PC-3 (cell line): ENCODE results near the gene SIVA1. TPM values are rescaled to one million over a fixed set of nuclear protein-coding genes. Genes with fewer than 3 reads are reported as not detected.

Source experiments
- ATAC-seq: fragments of 200-7000 bp; cut with Tn5 transposase; 2 replicates; pipeline ENCODE4 v1.9.1; 2020; ENCODE audit warnings: mild to moderate bottlenecking, moderate library complexity
- BruUV-seq: library from RNA; stranded (reverse); fragments of 400-500 nt; replicated peaks from 2 replicates; lab custom pipeline; 2021; lab: Mats Ljungman, UMichigan
- CTCF ChIA-PET: fragments of 300-600 bp; sonication (Branson Sonifier 250); formaldehyde crosslinking; loops from one replicate; lab custom pipeline; 2022; ENCODE audit warnings: antibody characterized with exemption; lab: Charles Lee
- POLR2A ChIA-PET: fragments of 300-600 bp; sonication (Branson Sonifier 250); formaldehyde crosslinking; loops from one replicate; lab custom pipeline; 2022; ENCODE audit warnings: antibody characterized with exemption; ENCODE audit not compliant: unreplicated experiment; lab: Charles Lee
- DNase-seq: peaks from one replicate; pipeline ENCODE4 v3.0.0-alpha.2; 2015
- H2AFZ ChIP-seq: fragments of 300-600 bp; sonication (generic); 2 replicates; pipeline ENCODE4 v1.6.0; 2016; ENCODE audit warnings: antibody characterized with exemption, low read length
- H3F3A ChIP-seq: fragments of 300-600 bp; sonication (generic); one replicate; pipeline ENCODE4 v1.6.0; 2017; ENCODE audit warnings: antibody characterized with exemption, low read length, control low read depth, mild to moderate bottlenecking; ENCODE audit not compliant: unreplicated experiment
- H3K27ac ChIP-seq: fragments of 300-600 bp; sonication (generic); 2 replicates; pipeline ENCODE4 v1.5.1; 2016; ENCODE audit warnings: mild to moderate bottlenecking, low read length
- H3K27me3 ChIP-seq: fragments of 300-600 bp; sonication (generic); 2 replicates; pipeline ENCODE4 v1.6.1; 2016; ENCODE audit warnings: low read length, mixed read lengths
- H3K36me3 ChIP-seq: fragments of 300-600 bp; sonication (generic); 2 replicates; pipeline ENCODE4 v1.6.1; 2016; ENCODE audit warnings: low read depth, mixed run types, low read length, mixed read lengths
- H3K4me1 ChIP-seq: fragments of 300-600 bp; sonication (generic); 2 replicates; pipeline ENCODE4 v1.5.1; 2016; ENCODE audit warnings: low read length; ENCODE audit not compliant: insufficient read depth
- H3K4me2 ChIP-seq: fragments of 300-600 bp; sonication (generic); 2 replicates; pipeline ENCODE4 v1.6.0; 2016; ENCODE audit warnings: low read length
- H3K4me3 ChIP-seq: fragments of 300-600 bp; sonication (generic); 2 replicates; pipeline ENCODE4 v1.5.1; 2016; ENCODE audit warnings: mild to moderate bottlenecking, low read length, mixed read lengths
- H3K79me2 ChIP-seq: fragments of 300-600 bp; sonication (generic); 2 replicates; pipeline ENCODE4 v1.6.1; 2017; ENCODE audit warnings: low read length, mixed read lengths
- H3K9ac ChIP-seq: fragments of 300-600 bp; sonication (generic); 2 replicates; pipeline ENCODE4 v1.6.0; 2016; ENCODE audit warnings: mild to moderate bottlenecking, low read length
- H3K9me2 ChIP-seq: fragments of 300-600 bp; sonication (generic); replicated peaks from 2 replicates; pipeline ENCODE4 v1.6.1; 2016; ENCODE audit warnings: mixed run types, low read length, mixed read lengths
- H3K9me3 ChIP-seq: fragments of 300-600 bp; sonication (generic); 2 replicates; pipeline ENCODE4 v1.6.1; 2016; ENCODE audit warnings: low read length, mixed read lengths
- H4K20me1 ChIP-seq: fragments of 300-600 bp; sonication (generic); 2 replicates; pipeline ENCODE4 v1.6.1; 2016; ENCODE audit warnings: low read length, mixed read lengths
- CTCF ChIP-seq: fragments of 300-600 bp; sonication (generic); conservative IDR thresholded peaks from 2 replicates; pipeline ENCODE4 v1.5.1; 2017; ENCODE audit warnings: antibody characterized with exemption, low read depth, mild to moderate bottlenecking, low read length
- EZH2 ChIP-seq: fragments of 300-600 bp; sonication (generic); IDR thresholded peaks from one replicate; pipeline ENCODE4 v1.6.1; 2017; ENCODE audit warnings: antibody characterized with exemption, mild to moderate bottlenecking, low read length; ENCODE audit not compliant: unreplicated experiment
- EZH2phosphoT487 ChIP-seq: fragments of 300-600 bp; sonication (generic); IDR thresholded peaks from 2 replicates; pipeline ENCODE4 v1.6.1; 2018; ENCODE audit warnings: mild to moderate bottlenecking, antibody characterized with exemption, low read length, borderline replicate concordance
- intact Hi-C: fragments of 100-400 bp; cut with micrococcal nuclease; formaldehyde crosslinking; loops from 2 replicates; pipeline ENCODE4 v1.9.0; 2023
- total RNA-seq: library from RNA; depleted of rRNA; stranded (reverse); fragments of >200 nt; gene quantifications from 2 replicates; pipeline ENCODE4 v1.2.3, GENCODE V29; 2014

SIVA1 gene
- total RNA-seq, 1 experiment from 2014 or later = 375 TPM

DNA sequence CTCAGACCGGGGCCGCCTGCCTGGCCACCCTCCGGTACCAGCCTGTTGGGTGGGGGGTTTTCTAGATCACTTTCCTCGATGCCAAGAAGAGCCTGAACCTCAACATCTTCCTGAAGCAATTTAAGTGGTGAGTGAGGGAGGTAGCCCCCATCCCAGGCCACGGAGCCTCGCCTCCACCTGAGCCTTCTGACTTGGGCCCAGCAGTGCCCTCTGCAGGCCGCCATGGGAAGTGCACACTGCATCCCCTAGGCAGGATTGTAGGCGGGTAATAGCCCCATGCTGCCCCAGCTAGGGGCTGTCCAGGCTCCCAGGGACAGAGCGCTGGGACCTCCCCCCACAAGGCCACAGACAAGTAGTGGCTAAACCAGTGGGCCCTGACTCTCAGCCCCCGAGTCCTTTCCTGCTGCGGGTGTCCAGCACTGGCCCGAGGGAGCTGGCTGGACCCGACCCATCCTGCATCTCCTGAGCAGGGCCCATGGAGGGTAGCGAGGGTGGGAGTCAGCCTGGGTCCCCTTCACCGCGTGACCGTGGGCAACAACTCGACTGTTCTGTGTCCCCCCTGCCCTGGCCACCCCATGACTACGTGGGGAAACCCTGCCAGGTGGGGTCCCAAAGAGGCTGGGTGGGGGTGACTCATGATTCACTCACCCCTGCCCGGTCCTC is 44.2 kb upstream of the SIVA1 start:
- no peaks in the 10 kb centered on the region for H3F3A ChIP-seq
- DNase-seq (peak; percentile 80), ATAC-seq (peak; percentile 71)
- H3K9me2 ChIP-seq = no peaks in the 10 kb centered on the region
- no peaks in the 10 kb centered on the region for H3K9me3 ChIP-seq
- H3K9ac ChIP-seq = no peak overlapping the region
- no peak overlapping the region for H3K4me2 ChIP-seq
- no peak for TF ChIP-seq EZH2
- peak; percentile 93 for TF ChIP-seq CTCF
- no peak for TF ChIP-seq EZH2phosphoT487
- CTCF ChIA-PET = interaction anchor here (0.6 to 0.9 kb wide), 2 partner anchors 28 to 44 kb away, joined by 3 read pairs; no protein-coding TSS in a partner anchor
- intact Hi-C loops = loop anchor here (1.0 kb wide), 2 partner anchors 43 to 58 kb away; no protein-coding TSS in a partner anchor
- POLR2A ChIA-PET = no interaction called here
- no peak overlapping the region for H2AFZ ChIP-seq
- H3K79me2 ChIP-seq = no peaks in the 10 kb centered on the region
- no peak overlapping the region for H3K27ac ChIP-seq
- no peak overlapping the region for H3K4me3 ChIP-seq
- peaks cover 8% of the 10 kb centered on the region; the same call in 1 of the 2 replicates for H3K36me3 ChIP-seq
- H3K27me3 ChIP-seq = no peaks in the 10 kb centered on the region
- BruUV-seq = no TSS peak
- H3K4me1 ChIP-seq = no peaks in the 10 kb centered on the region
- no peaks in the 10 kb centered on the region for H4K20me1 ChIP-seq

- intact Hi-C loops = no loop called here
These were observed 43.4 kb upstream of the SIVA1 start for GRCh38 chr14:104709387-104710039.

More at GRCh38 chr14:104709387-104710039, 43.4 kb upstream of the SIVA1 start:
- Histone ChIP-seq H4K20me1 (no peaks in the 10 kb centered on the region), H2AFZ (no peak overlapping the region), H3K9me2 (no peaks in the 10 kb centered on the region), H3K4me3 (no peak overlapping the region), H3K4me2 (no peak overlapping the region), H3K9me3 (no peaks in the 10 kb centered on the region), H3F3A (no peaks in the 10 kb centered on the region), H3K9ac (no peak overlapping the region), H3K27me3 (no peaks in the 10 kb centered on the region), H3K27ac (no peak overlapping the region), H3K4me1 (no peaks in the 10 kb centered on the region), H3K79me2 (no peaks in the 10 kb centered on the region), H3K36me3 (peaks cover 5% of the 10 kb centered on the region; the same call in 1 of the 2 replicates)
- BruUV-seq = no TSS peak
- TF ChIP-seq EZH2phosphoT487 (no peak), CTCF (no peak)
- POLR2A ChIA-PET = no interaction called here
- DNase-seq = no peak
- CTCF ChIA-PET = interaction anchor here (0.6 to 0.9 kb wide), 2 partner anchors 29 to 44 kb away, joined by 3 read pairs; no protein-coding TSS in a partner anchor
- ATAC-seq = no peak
